ENCODE data around the gene TMEM14A.
"Not testable (repeated sequence)": the region's sequence is repeated elsewhere in the genome, so short reads cannot be mapped to it uniquely, and the experiment has no call there.

Gene TMEM14A

DNA sequence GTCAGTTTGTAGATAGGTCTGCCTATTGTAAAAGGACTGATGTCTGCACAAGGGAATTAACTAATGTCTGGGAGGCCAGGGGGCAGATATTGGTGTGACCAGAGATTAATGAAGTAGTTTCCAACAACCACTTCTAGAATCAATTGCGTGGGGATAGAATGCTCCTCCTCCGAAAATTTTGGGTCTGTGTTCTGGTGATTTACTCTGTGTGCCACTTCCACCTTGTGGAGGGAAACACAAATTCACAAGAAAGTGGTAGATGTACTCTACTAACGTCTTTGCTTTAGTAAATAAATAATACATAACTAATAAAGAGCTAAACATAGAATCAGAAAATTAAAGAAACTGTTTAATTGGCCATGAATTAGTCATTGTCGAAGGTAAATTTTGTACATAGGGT lies 25.5 kb downstream of the TMEM14A start:
- no peaks in the 10 kb centered on the region for H3K79me2 ChIP-seq (ENCODE audit: low read length)
- TF ChIP-seq EZH2phosphoT487 (IDR thresholded peaks at IDR 0.05; ENCODE audit: low read depth), result no peak
- TF ChIP-seq, protein P1, sequence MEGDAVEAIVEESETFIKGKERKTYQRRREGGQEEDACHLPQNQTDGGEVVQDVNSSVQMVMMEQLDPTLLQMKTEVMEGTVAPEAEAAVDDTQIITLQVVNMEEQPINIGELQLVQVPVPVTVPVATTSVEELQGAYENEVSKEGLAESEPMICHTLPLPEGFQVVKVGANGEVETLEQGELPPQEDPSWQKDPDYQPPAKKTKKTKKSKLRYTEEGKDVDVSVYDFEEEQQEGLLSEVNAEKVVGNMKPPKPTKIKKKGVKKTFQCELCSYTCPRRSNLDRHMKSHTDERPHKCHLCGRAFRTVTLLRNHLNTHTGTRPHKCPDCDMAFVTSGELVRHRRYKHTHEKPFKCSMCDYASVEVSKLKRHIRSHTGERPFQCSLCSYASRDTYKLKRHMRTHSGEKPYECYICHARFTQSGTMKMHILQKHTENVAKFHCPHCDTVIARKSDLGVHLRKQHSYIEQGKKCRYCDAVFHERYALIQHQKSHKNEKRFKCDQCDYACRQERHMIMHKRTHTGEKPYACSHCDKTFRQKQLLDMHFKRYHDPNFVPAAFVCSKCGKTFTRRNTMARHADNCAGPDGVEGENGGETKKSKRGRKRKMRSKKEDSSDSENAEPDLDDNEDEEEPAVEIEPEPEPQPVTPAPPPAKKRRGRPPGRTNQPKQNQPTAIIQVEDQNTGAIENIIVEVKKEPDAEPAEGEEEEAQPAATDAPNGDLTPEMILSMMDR (IDR thresholded peaks at IDR 0.05; ENCODE audit: low read depth, low read length), result peak; percentile 38
- H2AFZ ChIP-seq (ENCODE audit: low read depth, low read length), result no peak overlapping the region

DNA sequence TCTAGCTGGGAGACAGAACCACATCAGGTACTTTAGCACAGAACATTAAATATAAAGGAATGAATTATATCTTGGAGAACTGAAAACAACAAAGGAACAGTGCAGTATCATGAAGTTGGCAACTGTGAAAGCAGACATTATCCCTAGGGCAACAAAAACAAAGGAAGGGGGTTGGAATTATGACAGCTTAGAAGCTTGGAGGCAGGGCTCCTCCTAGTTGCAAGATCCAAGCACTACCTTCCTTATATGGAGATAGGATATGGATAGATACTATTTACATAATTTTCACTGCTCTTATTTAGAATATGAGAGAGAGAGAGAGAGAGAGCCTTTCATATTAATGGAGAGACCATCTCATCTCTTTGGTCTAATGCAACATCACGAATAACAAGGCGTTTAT lies 27.0 kb downstream of the TMEM14A start:
- H3K9ac ChIP-seq (ENCODE audit: low read length), result no peak overlapping the region
- no peaks in the 10 kb centered on the region for H3K9me3 ChIP-seq (ENCODE audit: insufficient read depth, low read length)
- H3K79me2 ChIP-seq (ENCODE audit: low read length), result no peaks in the 10 kb centered on the region
- no peaks in the 10 kb centered on the region for H4K20me1 ChIP-seq (ENCODE audit: insufficient read depth, low read length)
- no peak overlapping the region for H3K4me3 ChIP-seq (ENCODE audit: low read length)
- 0 out of 2 replicates have a peak, but pooled peaks cover 5% of the 10 kb centered on the region for H3K27me3 ChIP-seq (ENCODE audit: low read depth, low read length)
- no peaks in the 10 kb centered on the region for H3K4me1 ChIP-seq (ENCODE audit: low read length)
- no peak overlapping the region for H3K27ac ChIP-seq (ENCODE audit: low read length)
- TF ChIP-seq EZH2phosphoT487 (IDR thresholded peaks at IDR 0.05; ENCODE audit: low read depth), result no peak
- TF ChIP-seq, protein P1 (IDR thresholded peaks at IDR 0.05; ENCODE audit: low read depth, low read length), result no peak
- no peak overlapping the region for H2AFZ ChIP-seq (ENCODE audit: low read depth, low read length)
- H3K36me3 ChIP-seq (replicated peaks; ENCODE audit: low read depth, low read length), result no peaks in the 10 kb centered on the region
- no peak overlapping the region for H3K4me2 ChIP-seq (ENCODE audit: low read length)

More for the DNA sequence above, 25.5 kb downstream of the TMEM14A start:
- H3K36me3 ChIP-seq (replicated peaks; ENCODE audit: low read depth, low read length), result no peaks in the 10 kb centered on the region
- H3K27ac ChIP-seq (ENCODE audit: low read length), result no peak overlapping the region
- peaks cover 13% of the 10 kb centered on the region for H3K4me1 ChIP-seq (ENCODE audit: low read length)
- no peak overlapping the region for H3K9ac ChIP-seq (ENCODE audit: low read length)
- no peaks in the 10 kb centered on the region for H3K9me3 ChIP-seq (ENCODE audit: insufficient read depth, low read length)
- H3K27me3 ChIP-seq (ENCODE audit: low read depth, low read length), result 0 out of 2 replicates have a peak, but pooled peaks cover 3% of the 10 kb centered on the region
- H3K4me3 ChIP-seq (ENCODE audit: low read length), result no peak overlapping the region
- no peaks in the 10 kb centered on the region for H4K20me1 ChIP-seq (ENCODE audit: insufficient read depth, low read length)
- H3K4me2 ChIP-seq (ENCODE audit: low read length), result no peak overlapping the region

DNA sequence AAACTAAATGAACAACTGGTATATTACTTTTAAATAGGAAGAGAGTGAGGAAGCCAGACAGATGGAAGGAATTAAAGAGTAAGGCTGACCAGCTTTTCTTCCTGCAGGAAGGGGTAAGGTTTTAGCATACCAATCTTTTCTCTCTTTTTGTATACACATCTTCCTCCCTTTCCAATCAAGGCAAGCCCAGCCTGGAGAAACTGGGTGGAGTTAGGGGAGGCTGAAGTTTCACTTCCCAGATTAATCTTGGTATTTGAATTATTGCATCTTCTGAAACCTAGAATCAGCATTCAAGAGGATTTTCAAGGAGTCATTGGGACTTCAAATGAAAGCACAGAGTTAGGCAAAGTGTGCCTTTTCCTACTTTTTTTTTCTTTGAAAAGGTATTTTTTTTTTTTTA lies 33.1 kb downstream of the TMEM14A start:
- Histone ChIP-seq H3K4me2 (ENCODE audit: low read length) (no peak overlapping the region), H3K9me3 (ENCODE audit: insufficient read depth, low read length) (peaks cover 4% of the 10 kb centered on the region; the same call in 1 of the 2 replicates), H3K36me3 (replicated peaks; ENCODE audit: low read depth, low read length) (no peaks in the 10 kb centered on the region), H4K20me1 (ENCODE audit: insufficient read depth, low read length) (no peaks in the 10 kb centered on the region), H3K79me2 (ENCODE audit: low read length) (no peaks in the 10 kb centered on the region), H3K9ac (ENCODE audit: low read length) (no peak overlapping the region), H2AFZ (ENCODE audit: low read depth, low read length) (no peak overlapping the region), H3K27ac (ENCODE audit: low read length) (no peak overlapping the region), H3K4me1 (ENCODE audit: low read length) (no peaks in the 10 kb centered on the region), H3K4me3 (ENCODE audit: low read length) (no peak overlapping the region), H3K27me3 (ENCODE audit: low read depth, low read length) (0 out of 2 replicates have a peak, but pooled peaks cover 2% of the 10 kb centered on the region)
- TF ChIP-seq, protein P1 (IDR thresholded peaks at IDR 0.05; ENCODE audit: low read depth, low read length), result no peak
- no peak for TF ChIP-seq EZH2phosphoT487 (IDR thresholded peaks at IDR 0.05; ENCODE audit: low read depth)

DNA sequence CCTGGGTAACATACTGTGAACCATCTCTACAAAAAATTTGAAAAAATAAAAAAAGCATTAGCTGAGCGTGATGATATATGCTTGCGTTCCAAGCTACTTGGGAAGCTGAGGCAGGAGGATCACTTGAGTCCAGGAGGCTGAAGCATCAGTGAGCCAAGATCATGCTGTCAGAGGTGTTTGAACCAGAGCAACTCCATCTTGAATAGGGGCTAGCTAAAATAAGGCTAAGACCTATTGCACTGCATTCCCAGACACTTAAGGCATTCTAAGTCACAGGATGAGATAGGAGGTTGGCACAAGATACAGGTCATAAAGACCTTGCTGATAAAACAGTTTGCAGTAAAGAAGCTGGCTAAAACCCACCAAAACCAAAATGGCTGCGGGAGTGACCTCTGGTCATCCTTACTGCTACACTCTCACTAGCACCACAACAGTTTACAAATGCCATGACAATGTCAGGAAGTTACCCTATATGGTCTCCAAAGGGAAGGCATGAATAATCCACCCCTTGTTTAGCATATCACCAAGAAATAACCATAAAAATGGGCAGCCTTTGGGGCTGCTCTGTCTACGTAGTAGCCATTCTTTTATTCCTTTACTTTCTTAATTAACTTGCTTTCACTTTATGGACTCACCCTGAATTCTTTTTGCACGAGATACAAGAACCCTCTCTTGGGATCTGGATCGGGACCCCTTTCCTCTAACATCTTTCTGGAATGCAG lies 34.0 kb downstream of the TMEM14A start:
- not testable (repeated sequence) for H3K4me3 ChIP-seq (ENCODE audit: low read length); H4K20me1 ChIP-seq (ENCODE audit: insufficient read depth, low read length); H3K36me3 ChIP-seq (replicated peaks; ENCODE audit: low read depth, low read length); H3K27ac ChIP-seq (ENCODE audit: low read length); H3K4me2 ChIP-seq (ENCODE audit: low read length); H3K79me2 ChIP-seq (ENCODE audit: low read length); H3K27me3 ChIP-seq (ENCODE audit: low read depth, low read length); H3K9me3 ChIP-seq (ENCODE audit: insufficient read depth, low read length); H3K9ac ChIP-seq (ENCODE audit: low read length); H2AFZ ChIP-seq (ENCODE audit: low read depth, low read length); H3K4me1 ChIP-seq (ENCODE audit: low read length)

All from OCI-LY3 (cell line).